IPS-15b (cell line): ENCODE data around the gene NEK6.

Experiments
- H3K27me3 ChIP-seq: one replicate; pipeline ENCODE4 v1.6.1; 2013; ENCODE audit warnings: low read length; ENCODE audit not compliant: control insufficient read depth, insufficient read depth
- H3K36me3 ChIP-seq: one replicate; pipeline ENCODE4 v1.6.1; 2013; ENCODE audit warnings: low read length; ENCODE audit not compliant: control insufficient read depth, insufficient read depth
- H3K4me1 ChIP-seq: one replicate; pipeline ENCODE4 v1.6.1; 2013; ENCODE audit warnings: mild to moderate bottlenecking, low read length; ENCODE audit not compliant: control insufficient read depth, insufficient read depth
- H3K4me3 ChIP-seq: one replicate; pipeline ENCODE4 v1.5.1; 2013; ENCODE audit warnings: low read depth, low read length
- H3K9ac ChIP-seq: one replicate; pipeline ENCODE4 v1.6.1; 2013; ENCODE audit warnings: low read depth, mild to moderate bottlenecking, low read length
- H3K9me3 ChIP-seq: one replicate; pipeline ENCODE4 v1.6.1; 2013; ENCODE audit warnings: mild to moderate bottlenecking, low read length; ENCODE audit not compliant: control insufficient read depth, insufficient read depth

Gene NEK6

DNA sequence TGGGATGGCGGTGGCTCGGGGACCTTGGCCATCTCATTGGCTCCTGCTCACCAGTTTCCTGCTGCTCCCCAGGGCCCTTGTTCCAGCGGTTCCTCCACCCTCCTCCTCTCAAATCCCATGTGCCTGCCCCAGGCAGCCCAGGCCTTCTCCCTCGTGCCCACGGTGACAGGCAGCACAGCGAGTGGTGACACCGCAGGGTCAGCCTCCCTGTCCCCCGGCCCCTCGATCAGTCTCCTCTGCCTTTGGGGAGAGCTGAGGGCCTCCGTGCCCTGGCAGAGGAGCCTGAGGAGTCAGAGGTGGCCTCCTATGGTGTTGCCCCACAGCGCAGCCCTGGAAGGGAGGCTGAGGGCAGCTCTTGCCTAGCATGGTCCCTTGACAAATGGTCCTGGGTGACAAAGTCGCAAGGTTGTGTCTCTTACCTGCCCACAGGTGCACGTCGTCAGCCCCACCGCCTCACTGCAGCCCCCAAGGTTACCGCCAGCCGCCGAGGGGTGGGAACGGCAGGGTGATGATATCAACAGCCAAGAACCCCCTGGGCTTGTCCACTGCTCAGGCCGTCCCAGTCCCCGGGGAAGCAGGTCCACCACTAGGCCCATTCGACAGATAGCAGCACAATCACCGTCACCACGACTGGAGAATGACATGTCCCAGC lies 49.8 kb downstream of the NEK6 start:
- H3K27me3 ChIP-seq, result no peaks in the 10 kb centered on the region
- no peak overlapping the region for H3K4me3 ChIP-seq
- H3K4me1 ChIP-seq, result no peaks in the 10 kb centered on the region
- H3K36me3 ChIP-seq, result peaks cover 3% of the 10 kb centered on the region
- H3K9me3 ChIP-seq, result no peaks in the 10 kb centered on the region
- H3K9ac ChIP-seq, result no peak overlapping the region

DNA sequence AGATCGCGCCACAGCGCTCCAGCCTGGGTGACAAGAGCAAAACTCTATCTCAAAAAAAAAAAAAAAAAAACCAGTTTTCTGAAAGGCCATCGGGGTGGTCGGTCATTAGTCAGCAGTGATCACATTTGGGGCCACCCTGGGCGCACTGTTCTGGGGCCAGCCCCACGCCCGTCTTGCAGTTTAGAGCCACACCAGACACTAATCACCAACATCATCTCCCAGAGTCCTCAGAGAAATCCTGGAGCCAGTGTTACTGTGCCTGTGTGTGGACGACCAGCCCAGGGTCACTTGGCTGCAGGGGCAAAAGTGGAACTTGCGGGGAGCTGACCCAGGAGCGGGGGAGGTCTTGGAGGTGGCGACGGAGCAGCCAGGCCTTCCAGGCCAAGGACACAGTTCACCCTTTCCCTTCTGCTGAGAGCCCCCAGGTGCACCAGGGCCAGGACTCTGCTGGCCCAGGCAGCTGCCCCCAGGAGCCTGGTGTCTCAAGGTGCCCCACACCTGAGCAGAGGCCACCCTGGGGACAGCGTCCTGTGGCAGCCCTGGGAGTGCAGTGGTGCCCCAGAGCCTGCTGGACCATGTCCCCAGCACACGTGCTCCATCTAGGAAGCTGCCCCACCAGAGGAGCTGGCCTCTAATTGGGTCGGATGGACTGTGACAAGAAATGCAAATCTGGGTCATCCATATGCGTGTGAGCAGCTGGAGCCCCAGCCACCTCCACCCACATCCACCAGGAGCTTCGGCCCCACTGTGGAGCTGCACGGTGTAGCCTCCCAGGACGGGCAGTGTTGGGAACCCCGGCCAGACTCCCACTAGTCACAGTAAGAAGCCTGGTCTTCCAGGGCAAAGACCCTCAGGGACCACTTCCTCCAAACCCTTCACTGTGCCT lies 51.1 kb downstream of the NEK6 start:
- no peak overlapping the region for H3K9ac ChIP-seq
- no peaks in the 10 kb centered on the region for H3K27me3 ChIP-seq
- no peaks in the 10 kb centered on the region for H3K4me1 ChIP-seq
- no peak overlapping the region for H3K4me3 ChIP-seq
- no peaks in the 10 kb centered on the region for H3K9me3 ChIP-seq
- peaks cover 4% of the 10 kb centered on the region for H3K36me3 ChIP-seq

DNA sequence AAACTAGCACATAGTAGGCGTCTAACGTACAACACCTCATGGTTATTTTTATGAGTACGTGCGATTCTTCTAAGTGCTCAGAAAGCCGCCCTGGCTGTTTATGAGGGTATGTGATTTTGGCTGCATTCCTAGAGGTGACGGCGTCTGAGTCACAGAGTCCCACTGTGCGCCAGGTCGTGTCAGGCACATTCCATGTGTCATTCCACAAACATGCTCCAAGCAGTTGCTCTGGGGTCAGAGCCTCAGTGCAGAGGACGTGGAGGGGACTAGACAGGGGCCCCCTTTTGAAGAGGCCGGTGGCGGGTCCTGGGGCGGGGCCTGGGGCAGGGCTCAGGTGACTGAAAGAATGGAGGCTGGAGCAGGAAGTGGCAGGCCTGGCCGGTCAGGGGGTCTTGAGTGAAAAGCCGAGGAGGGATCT lies 51.9 kb downstream of the NEK6 start:
- Histone ChIP-seq H3K4me3 (no peak overlapping the region), H3K9ac (no peak overlapping the region), H3K9me3 (no peaks in the 10 kb centered on the region), H3K27me3 (no peaks in the 10 kb centered on the region), H3K36me3 (peaks cover 4% of the 10 kb centered on the region), H3K4me1 (no peaks in the 10 kb centered on the region)

DNA sequence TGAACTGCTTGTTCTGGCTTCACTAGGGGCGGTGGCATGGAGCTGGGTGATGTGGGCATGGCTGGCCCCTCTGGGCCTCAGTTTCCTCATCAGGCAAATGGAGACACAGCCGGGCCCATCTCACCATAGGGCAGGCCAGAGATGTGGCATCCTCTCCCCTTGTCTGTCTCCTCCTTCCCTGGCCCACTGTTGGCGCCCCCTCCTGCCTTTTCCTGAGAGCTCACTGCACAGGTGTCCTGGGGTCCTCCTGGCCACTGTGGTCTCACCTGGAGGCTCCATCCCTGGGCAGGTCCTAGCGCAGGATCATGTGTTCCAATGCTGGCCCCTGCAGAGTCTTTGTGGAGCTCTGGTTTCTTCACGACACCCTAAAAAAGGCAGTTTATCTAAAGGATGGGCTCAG lies 53.5 kb downstream of the NEK6 start:
- Histone ChIP-seq H3K4me3 (no peak overlapping the region), H3K9ac (no peak overlapping the region), H3K4me1 (no peaks in the 10 kb centered on the region), H3K27me3 (no peaks in the 10 kb centered on the region), H3K36me3 (peaks cover 10% of the 10 kb centered on the region), H3K9me3 (no peaks in the 10 kb centered on the region)

DNA sequence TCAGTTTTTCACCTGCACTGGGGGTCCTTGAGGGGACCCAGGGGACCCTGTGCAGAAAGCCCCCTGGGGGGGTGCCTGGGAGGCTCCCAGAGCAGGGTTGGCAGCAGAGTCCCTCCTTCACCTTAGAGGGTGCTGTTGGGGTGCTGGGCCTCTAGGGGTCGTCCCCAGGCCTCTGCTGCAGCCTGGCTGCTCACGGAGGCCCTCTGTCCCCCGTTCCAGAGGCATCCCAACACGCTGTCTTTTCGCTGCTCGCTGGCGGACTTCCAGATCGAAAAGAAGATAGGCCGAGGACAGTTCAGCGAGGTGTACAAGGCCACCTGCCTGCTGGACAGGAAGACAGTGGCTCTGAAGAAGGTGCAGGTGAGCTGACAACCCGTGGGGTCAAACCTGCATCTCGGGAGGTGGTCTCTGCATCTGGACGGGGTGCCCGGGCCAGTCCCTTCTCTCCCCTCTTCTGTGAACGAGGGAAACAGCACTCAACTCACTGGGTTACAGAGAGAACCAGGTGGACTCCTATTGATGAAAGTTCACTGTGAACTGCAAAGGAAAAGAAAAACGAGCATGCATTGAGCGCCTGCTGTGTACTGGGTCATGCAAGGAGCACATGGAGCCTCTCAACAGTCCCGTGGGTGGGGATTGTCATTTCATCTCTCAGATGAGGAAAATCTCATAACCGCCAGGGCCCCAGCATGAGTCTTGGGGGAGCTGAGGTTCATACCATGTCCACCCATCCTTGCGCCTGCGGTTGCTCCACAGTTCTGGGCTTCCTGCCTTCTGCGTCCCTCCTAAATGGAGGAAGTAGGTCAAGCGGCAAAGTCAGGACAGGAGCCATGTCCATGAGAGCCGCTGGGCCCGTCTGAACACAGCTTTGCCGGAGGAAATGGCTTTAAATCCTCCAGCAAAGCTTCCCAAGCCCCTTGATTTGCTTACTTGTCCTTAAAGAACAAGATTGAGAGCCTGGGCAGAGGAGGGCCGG lies 54.8 kb downstream of the NEK6 start:
- no peaks in the 10 kb centered on the region for H3K27me3 ChIP-seq
- peaks cover 10% of the 10 kb centered on the region for H3K36me3 ChIP-seq
- H3K9ac ChIP-seq, result no peak overlapping the region
- H3K4me1 ChIP-seq, result no peaks in the 10 kb centered on the region
- H3K4me3 ChIP-seq, result no peak overlapping the region
- H3K9me3 ChIP-seq, result no peaks in the 10 kb centered on the region

DNA sequence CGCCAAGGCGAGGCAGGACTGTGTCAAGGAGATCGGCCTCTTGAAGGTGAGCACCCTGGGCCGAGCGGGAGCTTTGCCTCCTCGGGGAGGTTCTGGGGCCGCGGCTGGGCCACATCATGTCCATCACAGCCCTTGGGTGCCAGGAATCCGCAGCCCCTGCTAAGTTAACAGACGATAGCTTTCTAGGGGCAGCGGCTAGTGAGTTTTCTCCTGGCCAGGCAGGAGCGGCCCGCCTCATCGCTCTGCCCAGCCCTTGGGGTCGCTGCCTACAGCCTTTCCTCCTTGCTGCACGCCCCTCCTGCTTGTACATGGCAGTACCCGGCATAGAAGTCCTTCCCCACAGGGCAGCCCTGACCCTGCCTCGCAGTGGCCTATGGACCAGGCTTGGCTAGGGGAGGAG lies 56.2 kb downstream of the NEK6 start:
- no peaks in the 10 kb centered on the region for H3K9me3 ChIP-seq
- no peak overlapping the region for H3K4me3 ChIP-seq
- no peak overlapping the region for H3K9ac ChIP-seq
- H3K36me3 ChIP-seq, result peaks cover 10% of the 10 kb centered on the region
- no peaks in the 10 kb centered on the region for H3K27me3 ChIP-seq
- H3K4me1 ChIP-seq, result no peaks in the 10 kb centered on the region

DNA sequence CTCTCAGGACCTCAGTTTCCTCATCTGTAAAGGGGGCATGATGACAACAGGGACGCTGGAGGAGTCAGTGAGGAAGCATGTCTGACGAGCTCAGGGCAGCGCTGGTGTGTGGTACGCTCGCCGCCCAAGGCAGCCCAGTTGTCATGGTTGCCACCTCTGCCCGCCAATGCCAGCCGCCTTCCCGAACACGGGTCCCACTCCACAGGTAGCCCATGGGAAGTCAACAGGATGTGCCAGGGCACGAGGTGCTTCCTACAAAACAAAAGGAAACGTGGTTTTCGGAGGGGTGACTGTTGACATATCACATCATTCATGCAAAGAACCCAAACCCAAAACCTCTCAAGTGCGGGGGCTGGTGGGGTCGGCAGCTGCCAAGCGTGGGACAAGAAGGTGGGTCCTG lies 58.1 kb downstream of the NEK6 start:
- Histone ChIP-seq H3K27me3 (no peaks in the 10 kb centered on the region), H3K9me3 (no peaks in the 10 kb centered on the region), H3K36me3 (peaks cover 10% of the 10 kb centered on the region), H3K9ac (no peak overlapping the region), H3K4me1 (no peaks in the 10 kb centered on the region), H3K4me3 (no peak overlapping the region)

DNA sequence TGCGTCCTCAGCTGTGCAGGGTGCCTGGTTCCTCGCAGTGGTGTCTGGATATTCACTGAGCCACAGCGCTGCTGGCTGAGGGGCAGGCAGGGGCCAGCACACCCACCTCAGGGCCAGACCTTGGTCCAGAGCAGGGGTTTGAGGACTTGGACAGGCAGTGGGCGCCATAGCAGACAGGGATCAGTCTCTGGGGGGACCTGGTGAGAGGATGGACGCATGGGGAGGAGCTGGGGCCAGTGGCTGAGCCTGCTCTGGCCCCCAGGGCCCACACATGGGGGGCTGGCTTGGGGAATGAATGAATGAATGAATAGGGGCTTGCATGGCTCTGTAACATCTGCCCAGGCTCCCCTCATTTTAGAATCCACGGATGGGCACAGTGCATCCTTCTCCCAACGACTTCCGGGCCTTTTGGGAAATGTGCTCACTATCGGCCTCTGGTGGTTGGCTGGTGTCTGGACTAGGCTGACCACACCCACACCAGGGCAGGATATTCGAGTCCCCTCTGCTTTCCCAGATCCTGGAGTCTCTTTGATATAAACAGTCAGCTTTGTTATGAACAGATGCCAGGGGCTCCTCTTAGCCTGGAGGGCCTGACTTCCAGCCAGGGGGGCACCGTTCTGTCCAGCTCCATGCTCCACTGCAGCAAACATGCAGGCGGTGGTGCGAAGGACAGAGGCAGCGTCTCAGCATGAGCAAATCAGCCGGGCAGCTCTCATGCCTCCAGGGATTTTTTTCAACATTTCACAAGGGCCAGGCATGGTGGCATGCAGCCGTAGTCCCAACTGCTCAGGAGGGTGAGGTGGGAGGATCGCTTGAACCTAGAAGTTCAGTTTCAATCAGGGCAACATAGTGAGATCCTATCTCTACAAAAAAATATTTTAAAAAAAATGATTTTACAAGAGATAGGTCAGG lies 62.6 kb downstream of the NEK6 start:
- Histone ChIP-seq H3K4me3 (no peak overlapping the region), H3K36me3 (peaks cover 8% of the 10 kb centered on the region), H3K9me3 (no peaks in the 10 kb centered on the region), H3K9ac (no peak overlapping the region), H3K27me3 (no peaks in the 10 kb centered on the region), H3K4me1 (no peaks in the 10 kb centered on the region)

DNA sequence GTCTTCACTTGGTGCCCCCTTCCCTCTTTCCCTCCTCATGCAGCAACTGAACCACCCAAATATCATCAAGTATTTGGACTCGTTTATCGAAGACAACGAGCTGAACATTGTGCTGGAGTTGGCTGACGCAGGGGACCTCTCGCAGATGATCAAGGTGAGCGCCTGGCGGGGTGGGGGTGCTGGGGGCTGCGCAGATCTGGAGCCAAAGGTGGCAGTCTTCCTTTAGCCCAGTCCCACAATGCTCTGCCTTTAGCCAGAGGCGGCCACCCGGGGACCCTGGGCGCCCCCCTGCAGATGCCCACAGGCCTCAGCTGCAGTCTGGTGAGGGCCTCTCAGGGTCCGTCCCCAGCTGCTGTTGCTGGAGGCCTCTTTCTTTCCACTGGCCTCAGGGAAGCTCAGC lies 63.7 kb downstream of the NEK6 start:
- H3K4me1 ChIP-seq, result no peaks in the 10 kb centered on the region
- peaks cover 3% of the 10 kb centered on the region for H3K36me3 ChIP-seq
- H3K9ac ChIP-seq, result no peak overlapping the region
- H3K27me3 ChIP-seq, result no peaks in the 10 kb centered on the region
- H3K9me3 ChIP-seq, result no peaks in the 10 kb centered on the region
- H3K4me3 ChIP-seq, result no peak overlapping the region

DNA sequence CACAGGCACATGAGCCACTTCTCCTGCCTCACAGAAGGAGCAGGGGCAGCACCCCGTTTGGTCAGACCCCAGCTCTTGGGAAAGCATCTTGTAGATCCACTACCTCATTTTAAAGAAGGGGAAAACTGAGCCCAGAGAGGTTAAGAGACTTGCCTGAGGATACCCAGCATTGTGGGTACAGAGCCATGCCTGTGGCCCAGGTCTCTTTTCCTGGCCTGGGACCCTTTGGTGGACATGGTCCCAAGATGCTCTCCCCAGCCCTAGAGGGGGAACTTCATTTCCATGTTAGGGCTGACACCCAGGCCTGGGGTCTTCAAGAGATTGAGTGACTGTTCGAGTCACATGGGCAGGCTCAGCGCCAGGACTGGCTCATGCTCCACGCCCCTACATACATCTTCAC lies 64.2 kb downstream of the NEK6 start:
- no peaks in the 10 kb centered on the region for H3K9me3 ChIP-seq
- peaks cover 3% of the 10 kb centered on the region for H3K36me3 ChIP-seq
- H3K4me1 ChIP-seq, result no peaks in the 10 kb centered on the region
- H3K27me3 ChIP-seq, result no peaks in the 10 kb centered on the region
- H3K4me3 ChIP-seq, result no peak overlapping the region
- H3K9ac ChIP-seq, result no peak overlapping the region
